ENCODE results near the gene OTUD3.

OTUD3 gene

GRCh38 chr1:19955534-19956170 is 73.5 kb downstream of the OTUD3 start:
- no peak for DNase-seq

GRCh38 chr1:19957779-19958178 is 75.6 kb downstream of the OTUD3 start:
- DNase-seq, result no peak

GRCh38 chr1:19960591-19960990 is 78.4 kb downstream of the OTUD3 start:
- no peak for DNase-seq
